ENCODE data around the gene IGFL3. TPM values are rescaled to one million over a fixed set of nuclear protein-coding genes. Genes with fewer than 3 reads are reported as not detected.

IGFL3 gene
- polyA plus RNA-seq, 3 donors: not detected

DNA sequence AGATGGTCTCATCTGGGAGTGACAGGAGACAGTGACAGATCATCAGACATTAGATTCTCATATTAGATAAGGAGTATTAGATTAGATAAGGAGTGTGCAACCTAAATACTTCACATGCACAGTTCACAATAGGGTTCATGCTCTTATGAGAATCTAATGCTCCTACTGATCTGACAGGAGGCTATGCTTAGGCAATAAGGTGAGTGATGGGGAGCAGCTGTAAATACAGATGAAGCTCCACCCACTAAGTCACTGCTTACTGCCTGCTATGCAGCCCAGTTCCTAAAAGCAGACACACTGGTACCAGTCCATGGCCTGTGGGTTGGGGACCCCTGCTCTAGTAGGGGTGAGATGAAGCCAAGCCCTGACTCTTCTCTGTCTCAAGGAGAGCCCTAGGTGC is 10.0 kb upstream of the IGFL3 start:
- Histone ChIP-seq H3K4me3 (replicated peaks in 1 of 3; ENCODE audit: low read depth in 2 of 3, low read length in 3 of 3) (no peak overlapping the region), H3K36me3 (replicated peaks in 1 of 2; ENCODE audit: control insufficient read depth in 1 of 2, insufficient read depth in 2 of 2, low read length in 2 of 2) (no peaks in the 10 kb centered on the region), H3K27me3 (ENCODE audit: control insufficient read depth in 2 of 2, insufficient read depth in 2 of 2, low read length in 2 of 2) (peaks cover 2 to 14% of the 10 kb centered on the region in 2 donors), H3K79me2 (ENCODE audit: insufficient read depth, low read length) (no peaks in the 10 kb centered on the region), H3K9me3 (replicated peaks in 1 of 2; ENCODE audit: control insufficient read depth in 1 of 2, insufficient read depth in 1 of 2, low read length in 2 of 2) (no peaks in the 10 kb centered on the region), H4K20me1 (ENCODE audit: insufficient read depth, low read length) (no peaks in the 10 kb centered on the region), H2AFZ (ENCODE audit: insufficient read depth, low read depth, low read length, poor library complexity, severe bottlenecking) (no peak overlapping the region), H3K9ac (ENCODE audit: insufficient read depth, low read length, poor library complexity, severe bottlenecking) (no peak overlapping the region), H3K27ac (ENCODE audit: low read depth in 1 of 2, low read length in 2 of 2) (no peak overlapping the region), H3K4me2 (replicated peaks; ENCODE audit: extremely low read depth, low read length, poor library complexity, severe bottlenecking) (no peak overlapping the region), H3K4me1 (ENCODE audit: control insufficient read depth in 1 of 2, insufficient read depth in 2 of 2, low read length in 2 of 2) (no peaks in the 10 kb centered on the region)
- no peaks in the 10 kb centered on the region for H3K4me1 Mint-ChIP-seq
- H3K27ac Mint-ChIP-seq: no peak overlapping the region
- peaks cover 13 to 22% (median 17%) of the 10 kb centered on the region in 3 donors for H3K27me3 Mint-ChIP-seq (ENCODE audit: low read depth in 3 of 3)
- H3K36me3 Mint-ChIP-seq: no peaks in the 10 kb centered on the region
- no peak for DNase-seq
- TF ChIP-seq, protein P1, sequence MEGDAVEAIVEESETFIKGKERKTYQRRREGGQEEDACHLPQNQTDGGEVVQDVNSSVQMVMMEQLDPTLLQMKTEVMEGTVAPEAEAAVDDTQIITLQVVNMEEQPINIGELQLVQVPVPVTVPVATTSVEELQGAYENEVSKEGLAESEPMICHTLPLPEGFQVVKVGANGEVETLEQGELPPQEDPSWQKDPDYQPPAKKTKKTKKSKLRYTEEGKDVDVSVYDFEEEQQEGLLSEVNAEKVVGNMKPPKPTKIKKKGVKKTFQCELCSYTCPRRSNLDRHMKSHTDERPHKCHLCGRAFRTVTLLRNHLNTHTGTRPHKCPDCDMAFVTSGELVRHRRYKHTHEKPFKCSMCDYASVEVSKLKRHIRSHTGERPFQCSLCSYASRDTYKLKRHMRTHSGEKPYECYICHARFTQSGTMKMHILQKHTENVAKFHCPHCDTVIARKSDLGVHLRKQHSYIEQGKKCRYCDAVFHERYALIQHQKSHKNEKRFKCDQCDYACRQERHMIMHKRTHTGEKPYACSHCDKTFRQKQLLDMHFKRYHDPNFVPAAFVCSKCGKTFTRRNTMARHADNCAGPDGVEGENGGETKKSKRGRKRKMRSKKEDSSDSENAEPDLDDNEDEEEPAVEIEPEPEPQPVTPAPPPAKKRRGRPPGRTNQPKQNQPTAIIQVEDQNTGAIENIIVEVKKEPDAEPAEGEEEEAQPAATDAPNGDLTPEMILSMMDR (IDR thresholded peaks at IDR 0.05): no peak
- intact Hi-C loops (cut with micrococcal nuclease): no loop called here
- H3K9me3 Mint-ChIP-seq: no peaks in the 10 kb centered on the region
- no peak overlapping the region for H3K4me3 Mint-ChIP-seq

GRCh38 chr19:46133777-46134241 is 9.3 kb upstream of the IGFL3 start:
- Histone ChIP-seq H3K4me1 (ENCODE audit: control insufficient read depth in 1 of 2, insufficient read depth in 2 of 2, low read length in 2 of 2) (no peaks in the 10 kb centered on the region), H3K9ac (ENCODE audit: insufficient read depth, low read length, poor library complexity, severe bottlenecking) (no peak overlapping the region), H4K20me1 (ENCODE audit: insufficient read depth, low read length) (no peaks in the 10 kb centered on the region), H3K4me3 (replicated peaks in 1 of 3; ENCODE audit: low read depth in 2 of 3, low read length in 3 of 3) (no peak overlapping the region), H2AFZ (ENCODE audit: insufficient read depth, low read depth, low read length, poor library complexity, severe bottlenecking) (no peak overlapping the region), H3K4me2 (replicated peaks; ENCODE audit: extremely low read depth, low read length, poor library complexity, severe bottlenecking) (no peak overlapping the region), H3K79me2 (ENCODE audit: insufficient read depth, low read length) (no peaks in the 10 kb centered on the region), H3K27me3 (ENCODE audit: control insufficient read depth in 2 of 2, insufficient read depth in 2 of 2, low read length in 2 of 2) (peaks cover 5 to 17% of the 10 kb centered on the region in 2 donors), H3K27ac (ENCODE audit: low read depth in 1 of 2, low read length in 2 of 2) (no peak overlapping the region), H3K36me3 (replicated peaks in 1 of 2; ENCODE audit: control insufficient read depth in 1 of 2, insufficient read depth in 2 of 2, low read length in 2 of 2) (no peaks in the 10 kb centered on the region), H3K9me3 (replicated peaks in 1 of 2; ENCODE audit: control insufficient read depth in 1 of 2, insufficient read depth in 1 of 2, low read length in 2 of 2) (no peaks in the 10 kb centered on the region)
- Mint-ChIP-seq H3K27ac (no peak overlapping the region), H3K4me3 (no peak overlapping the region), H3K9me3 (no peaks in the 10 kb centered on the region), H3K36me3 (no peaks in the 10 kb centered on the region), H3K27me3 (ENCODE audit: low read depth in 3 of 3) (peaks cover 14 to 29% (median 18%) of the 10 kb centered on the region in 3 donors), H3K4me1 (no peaks in the 10 kb centered on the region)
- TF ChIP-seq, protein P1 (IDR thresholded peaks at IDR 0.05): no peak
- no peak for DNase-seq
- intact Hi-C loops (cut with micrococcal nuclease): no loop called here
- 100% methylated on average over 1 of the region's 1 CpG for WGBS (ENCODE audit: insufficient coverage)
